HCT116 (cell line): ENCODE measurements around the gene APOBEC3B. TPM values are rescaled to one million over a fixed set of nuclear protein-coding genes. Genes with fewer than 3 reads are reported as not detected.

Experiments
- ATAC-seq: fragments of 200-7000 bp; cut with Tn5 transposase; 2 replicates; pipeline ENCODE4 v1.9.1; 2020; ENCODE audit warnings: mild to moderate bottlenecking, moderate library complexity
- BruUV-seq: library from RNA; stranded (reverse); fragments of 400-500 nt; replicated peaks from 2 replicates; lab custom pipeline; 2021; lab: Mats Ljungman, UMichigan
- CTCF ChIA-PET: fragments of 300-600 bp; sonication (Branson Sonifier 250); formaldehyde crosslinking; loops from one replicate; lab custom pipeline; 2021; ENCODE audit warnings: antibody characterized with exemption; lab: Charles Lee
- POLR2A ChIA-PET: fragments of 300-600, 350-600 bp; sonication (Branson Sonifier 250); formaldehyde crosslinking; loops from one replicate; lab custom pipeline; 2021; ENCODE audit warnings: antibody characterized with exemption; lab: Charles Lee
- RAD21 ChIA-PET, 2 experiments: fragments of 300-600 bp; sonication (Branson Sonifier 250); formaldehyde crosslinking; loops; one replicate each; lab custom pipeline; 2023; ENCODE audit warnings: low total read pairs in 2 of 2; ENCODE audit not compliant: uncharacterized antibody in 2 of 2, unreplicated experiment in 2 of 2, low non-redundant PET in 1 of 2; lab: Charles Lee
- DNase-seq: peaks from one replicate; pipeline ENCODE4 v3.0.0-alpha.2; 2010; ENCODE audit warnings: low read depth, low spot score
- H2AFZ ChIP-seq: fragments of 200-600 bp; shearing (Covaris generic), sonication (generic); 2 replicates; pipeline ENCODE4 v1.6.1; 2017; ENCODE audit warnings: low read depth, mixed run types, mixed read lengths, antibody characterized with exemption, low read length; ENCODE audit not compliant: poor library complexity, severe bottlenecking
- H3K27ac ChIP-seq: 2 replicates; pipeline ENCODE4 v1.5.1; 2012; ENCODE audit warnings: low read depth, low read length
- H3K27me3 ChIP-seq: fragments of 200-600 bp; sonication (generic); 2 replicates; pipeline ENCODE4 v1.6.1; 2016; ENCODE audit warnings: mixed run types, low read length, mixed read lengths; ENCODE audit not compliant: insufficient read depth
- H3K36me3 ChIP-seq, 2 experiments: fragments of 200-500 bp in 1 of 2; fragments of 200-600 bp in 1 of 2; sonication (Bioruptor generic) in 1 of 2; sonication (generic) in 1 of 2; 2 replicates each; pipeline versions ENCODE4 v1.5.1 to v1.6.1; 2014 to 2016; ENCODE audit warnings: low read length in 2 of 2, inconsistent platforms in 1 of 2, mixed read lengths in 1 of 2, mixed run types in 1 of 2; ENCODE audit not compliant: insufficient read depth in 2 of 2, control insufficient read depth in 1 of 2
- H3K4me1 ChIP-seq, 2 experiments: fragments of 200-600 bp in 1 of 2; sonication (generic) in 1 of 2; 2 replicates each; pipeline versions ENCODE4 v1.5.1 to v1.6.1; 2012 to 2017; ENCODE audit warnings: low read length in 2 of 2, inconsistent platforms in 1 of 2, mild to moderate bottlenecking in 1 of 2, mixed read lengths in 1 of 2, mixed run types in 1 of 2, moderate library complexity in 1 of 2; ENCODE audit not compliant: insufficient read depth in 2 of 2, control insufficient read depth in 1 of 2
- H3K4me2 ChIP-seq: fragments of 200-600 bp; sonication (generic); 2 replicates; pipeline ENCODE4 v1.6.1; 2017; ENCODE audit warnings: mixed run types, low read length, mixed read lengths
- H3K4me3 ChIP-seq, 2 experiments: fragments of 200-600 bp in 1 of 2; sonication (generic) in 1 of 2; replicated peaks in 1 of 2; 2 replicates each; pipeline ENCODE4 v1.5.1; 2011 to 2016; ENCODE audit warnings: low read length in 2 of 2, control low read depth in 1 of 2, low read depth in 1 of 2, mild to moderate bottlenecking in 1 of 2, mixed read lengths in 1 of 2, mixed run types in 1 of 2
- H3K79me2 ChIP-seq: fragments of 200-600 bp; sonication (generic); 2 replicates; pipeline ENCODE4 v1.6.1; 2017; ENCODE audit warnings: mild to moderate bottlenecking, mixed run types, low read length, moderate library complexity, mixed read lengths; ENCODE audit not compliant: insufficient read depth
- H3K9ac ChIP-seq: fragments of 200-600 bp; sonication (generic); 2 replicates; pipeline ENCODE4 v1.6.1; 2016; ENCODE audit warnings: low read length, mixed read lengths
- H3K9me2 ChIP-seq: fragments of 200-600 bp; sonication (generic), shearing (Covaris generic); 2 replicates; pipeline ENCODE4 v1.6.1; 2017; ENCODE audit warnings: mixed run types, mild to moderate bottlenecking, moderate library complexity; ENCODE audit not compliant: insufficient read depth
- H3K9me3 ChIP-seq, 2 experiments: fragments of 200-500 bp in 1 of 2; fragments of 200-600 bp in 1 of 2; sonication (Bioruptor generic) in 1 of 2; sonication (generic) in 1 of 2; 2 replicates each; pipeline ENCODE4 v1.6.1; 2014 to 2017; ENCODE audit warnings: low read length in 2 of 2, mixed read lengths in 2 of 2, inconsistent platforms in 1 of 2, low read depth in 1 of 2, mild to moderate bottlenecking in 1 of 2, mixed run types in 1 of 2, moderate library complexity in 1 of 2; ENCODE audit not compliant: control insufficient read depth in 1 of 2, insufficient read depth in 1 of 2
- H4K20me1 ChIP-seq: fragments of 200-600 bp; sonication (generic), shearing (Covaris generic); 2 replicates; pipeline ENCODE4 v1.6.1; 2017; ENCODE audit warnings: mixed run types, mild to moderate bottlenecking, moderate library complexity; ENCODE audit not compliant: insufficient read depth
- CBX3 ChIP-seq: IDR thresholded peaks from 2 replicates; pipeline ENCODE4 v1.6.1; 2012; ENCODE audit warnings: low read depth
- EGR1 ChIP-seq: IDR thresholded peaks from 2 replicates; pipeline ENCODE4 v1.6.1; 2012; ENCODE audit warnings: low read depth
- ELF1 ChIP-seq: IDR thresholded peaks from 2 replicates; pipeline ENCODE4 v1.6.1; 2012; ENCODE audit warnings: low read depth, borderline replicate concordance
- EZH2 ChIP-seq: fragments of 200-600 bp; sonication (generic); IDR thresholded peaks from 2 replicates; pipeline ENCODE4 v1.6.1; 2017; ENCODE audit warnings: antibody characterized with exemption, mixed run types
- EZH2phosphoT487 ChIP-seq: fragments of 200-600 bp; IDR thresholded peaks from 2 replicates; pipeline ENCODE4 v1.6.1; 2018; ENCODE audit warnings: antibody characterized with exemption, borderline replicate concordance
- FOSL1 ChIP-seq: IDR thresholded peaks from 2 replicates; pipeline ENCODE4 v1.6.1; 2012; ENCODE audit warnings: low read depth
- MAX ChIP-seq: IDR thresholded peaks from 2 replicates; pipeline ENCODE4 v1.6.1; 2012
- POLR2AphosphoS5 ChIP-seq: IDR thresholded peaks from 2 replicates; pipeline ENCODE4 v1.6.1; 2011; ENCODE audit warnings: mild to moderate bottlenecking, low read depth, low read length, moderate library complexity
- RAD21 ChIP-seq: IDR thresholded peaks from 2 replicates; pipeline ENCODE4 v1.6.1; 2012; ENCODE audit warnings: low read depth, mild to moderate bottlenecking
- SIN3A ChIP-seq: IDR thresholded peaks from 2 replicates; pipeline ENCODE4 v1.6.1; 2012; ENCODE audit warnings: low read depth
- SRF ChIP-seq: IDR thresholded peaks from 2 replicates; pipeline ENCODE4 v1.6.1; 2012; ENCODE audit warnings: low read depth
- TCF7L2 ChIP-seq: IDR thresholded peaks from 2 replicates; pipeline ENCODE4 v1.7.0; 2011; ENCODE audit warnings: borderline replicate concordance, inconsistent platforms; ENCODE audit not compliant: insufficient read depth, insufficient read length; ENCODE audit errors: extremely low read depth
- ZNF274 ChIP-seq: fragments of 200-500 bp; sonication (Bioruptor generic); IDR thresholded peaks from 2 replicates; pipeline ENCODE4 v1.6.1; 2014; ENCODE audit warnings: mild to moderate bottlenecking, low read depth, low read length, inconsistent platforms
- intact Hi-C: fragments of 100-400 bp; cut with micrococcal nuclease; formaldehyde crosslinking; loops from 2 replicates; pipeline ENCODE4 v1.10.0; 2022
- total RNA-seq: library from RNA; stranded (reverse); gene quantifications from one replicate; pipeline ENCODE4 v1.2.1, GENCODE V29; 2021; ENCODE audit not compliant: unreplicated experiment
- TF ChIP-seq, protein P1 (sequence below): IDR thresholded peaks from 2 replicates; pipeline ENCODE4 v1.6.1; 2012
- TF ChIP-seq, protein P2 (sequence below), 3 experiments: fragments of 200-600 bp in 1 of 3; sonication (generic) in 1 of 3; IDR thresholded peaks in 2 of 3; conservative IDR thresholded peaks in 1 of 3; 2 replicates each; pipeline ENCODE4 v1.5.1; 2012 to 2017; ENCODE audit warnings: low read depth in 2 of 3, low read length in 2 of 3, antibody characterized with exemption in 1 of 3, borderline replicate concordance in 1 of 3, control low read depth in 1 of 3, mild to moderate bottlenecking in 1 of 3, mixed read lengths in 1 of 3, mixed run types in 1 of 3, moderate library complexity in 1 of 3; ENCODE audit not compliant: insufficient read depth in 1 of 3

The APOBEC3B gene
- total RNA-seq, 1 experiment from 2014 or later = 10.3 TPM

- no peaks in the 10 kb centered on the region for H3K36me3 ChIP-seq
- ChIA-PET CTCF (no interaction called here), RAD21 (no interaction called here)
- no peaks in the 10 kb centered on the region for H3K9me2 ChIP-seq
- no peak for ATAC-seq
- no peaks in the 10 kb centered on the region for H4K20me1 ChIP-seq
- TF ChIP-seq RAD21 = no peak
- no peak for TF ChIP-seq EGR1
- TF ChIP-seq, all 23 proteins: peak for 0
- intact Hi-C loops = no loop called here
- no TSS peak for BruUV-seq
- Histone ChIP-seq H3K79me2 (no peaks in the 10 kb centered on the region), H3K9ac (no peak overlapping the region), H3K4me2 (no peak overlapping the region), H3K27ac (no peak overlapping the region), H3K9me3 (no peaks in the 10 kb centered on the region), H3K4me3 (no peak overlapping the region), H2AFZ (no peak overlapping the region), H3K4me1 (peaks cover under 1 to 2% of the 10 kb centered on the region in 2 experiments; a peak in 2 of 4 replicates), H3K27me3 (peaks cover under 1% of the 10 kb centered on the region; the same call in 1 of the 2 replicates)
- DNase-seq = no peak
- POLR2A ChIA-PET = no interaction called here
Measured at GRCh38 chr22:38941488-38941987, 40.6 kb upstream of the APOBEC3B start.

DNA sequence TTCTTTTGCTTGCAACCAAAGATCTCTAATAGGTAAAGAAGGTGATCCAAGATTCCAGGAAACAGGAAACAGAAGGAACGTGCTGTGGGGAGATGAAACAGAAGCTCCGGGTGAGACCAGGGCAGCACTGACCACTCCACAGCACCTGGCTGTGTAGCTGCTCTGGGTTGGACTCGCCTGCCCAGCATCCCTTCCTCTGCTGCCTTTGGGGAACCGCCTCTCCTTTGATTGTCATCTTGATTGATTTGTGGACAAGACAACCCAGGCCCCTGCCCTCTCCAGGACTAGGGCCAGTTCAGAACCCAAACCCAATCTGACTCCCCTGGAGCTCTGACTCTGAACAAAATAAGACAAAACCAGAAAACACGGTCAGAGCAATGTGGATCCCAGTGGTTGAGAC, 39.4 kb upstream of the APOBEC3B start:
- intact Hi-C loops = no loop called here
- BruUV-seq = no TSS peak
- no peak for DNase-seq
- TF ChIP-seq FOSL1 = no peak
- no peak for TF ChIP-seq POLR2AphosphoS5
- TF ChIP-seq, protein P1, sequence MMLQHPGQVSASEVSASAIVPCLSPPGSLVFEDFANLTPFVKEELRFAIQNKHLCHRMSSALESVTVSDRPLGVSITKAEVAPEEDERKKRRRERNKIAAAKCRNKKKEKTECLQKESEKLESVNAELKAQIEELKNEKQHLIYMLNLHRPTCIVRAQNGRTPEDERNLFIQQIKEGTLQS = no peak
- no peak for TF ChIP-seq MAX
- no peak for TF ChIP-seq ELF1
- TF ChIP-seq EZH2 = no peak
- no peak for TF ChIP-seq EZH2phosphoT487
- no peak for TF ChIP-seq SRF
- TF ChIP-seq RAD21 = no peak
- no peak for TF ChIP-seq TCF7L2
- TF ChIP-seq ZNF274 = no peak
- no peak for TF ChIP-seq CBX3
- TF ChIP-seq SIN3A = no peak
- TF ChIP-seq, protein P2, sequence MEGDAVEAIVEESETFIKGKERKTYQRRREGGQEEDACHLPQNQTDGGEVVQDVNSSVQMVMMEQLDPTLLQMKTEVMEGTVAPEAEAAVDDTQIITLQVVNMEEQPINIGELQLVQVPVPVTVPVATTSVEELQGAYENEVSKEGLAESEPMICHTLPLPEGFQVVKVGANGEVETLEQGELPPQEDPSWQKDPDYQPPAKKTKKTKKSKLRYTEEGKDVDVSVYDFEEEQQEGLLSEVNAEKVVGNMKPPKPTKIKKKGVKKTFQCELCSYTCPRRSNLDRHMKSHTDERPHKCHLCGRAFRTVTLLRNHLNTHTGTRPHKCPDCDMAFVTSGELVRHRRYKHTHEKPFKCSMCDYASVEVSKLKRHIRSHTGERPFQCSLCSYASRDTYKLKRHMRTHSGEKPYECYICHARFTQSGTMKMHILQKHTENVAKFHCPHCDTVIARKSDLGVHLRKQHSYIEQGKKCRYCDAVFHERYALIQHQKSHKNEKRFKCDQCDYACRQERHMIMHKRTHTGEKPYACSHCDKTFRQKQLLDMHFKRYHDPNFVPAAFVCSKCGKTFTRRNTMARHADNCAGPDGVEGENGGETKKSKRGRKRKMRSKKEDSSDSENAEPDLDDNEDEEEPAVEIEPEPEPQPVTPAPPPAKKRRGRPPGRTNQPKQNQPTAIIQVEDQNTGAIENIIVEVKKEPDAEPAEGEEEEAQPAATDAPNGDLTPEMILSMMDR (IDR thresholded peaks at IDR 0.05 in 2 of 3, conservative IDR thresholded peaks at IDR 0.05 in 1 of 3; ENCODE audit: borderline replicate concordance in 1 of 3, insufficient read depth in 1 of 3, low read depth in 2 of 3, low read length in 2 of 3) = no peak

More for the DNA sequence above, 39.4 kb upstream of the APOBEC3B start:
- Histone ChIP-seq H3K9ac (no peak overlapping the region), H3K27ac (no peak overlapping the region), H3K36me3 (no peaks in the 10 kb centered on the region), H2AFZ (no peak overlapping the region), H3K4me2 (no peak overlapping the region), H3K9me3 (no peaks in the 10 kb centered on the region), H3K9me2 (no peaks in the 10 kb centered on the region), H4K20me1 (no peaks in the 10 kb centered on the region), H3K79me2 (no peaks in the 10 kb centered on the region), H3K27me3 (peaks cover 9% of the 10 kb centered on the region; the same call in 1 of the 2 replicates), H3K4me1 (peaks cover 0 to 5% of the 10 kb centered on the region in 2 experiments; a peak in 1 of 4 replicates), H3K4me3 (no peak overlapping the region)
- ChIA-PET POLR2A (no interaction called here), RAD21 (no interaction called here), CTCF (interaction anchor here (1.0 kb wide), 1 partner anchor 15 kb away, joined by 3 read pairs; no protein-coding TSS in a partner anchor)
- ATAC-seq = no peak
